ENCODE data around the gene CRTC3.

GRCh38 chr15:90560229-90560776 lies 30.6 kb downstream of the CRTC3 start:
- TF ChIP-seq EZH2 (IDR thresholded peaks at IDR 0.05; ENCODE audit: insufficient read depth, low read length) (no peak), CTCF (IDR thresholded peaks at IDR 0.05; ENCODE audit: insufficient read depth, low read depth, low read length) (no peak)
